OCI-LY7 (cell line): ENCODE data around the gene ATP2C2. TPM values are rescaled to one million over a fixed set of nuclear protein-coding genes. Genes with fewer than 3 reads are reported as not detected.

Experiments
- BruUV-seq: library from RNA; stranded (reverse); fragments of 400-500 nt; replicated peaks from 2 replicates; lab custom pipeline; 2021; lab: Mats Ljungman, UMichigan
- CTCF ChIA-PET: fragments of 300-600 bp; sonication (Branson Sonifier 250); formaldehyde crosslinking; loops from one replicate; lab custom pipeline; 2022; ENCODE audit warnings: antibody characterized with exemption; ENCODE audit not compliant: unreplicated experiment; lab: Charles Lee
- POLR2A ChIA-PET: fragments of 300-600 bp; sonication (Branson Sonifier 250); formaldehyde crosslinking; loops from one replicate; lab custom pipeline; 2022; ENCODE audit warnings: antibody characterized with exemption; lab: Charles Lee
- DNase-seq: peaks from one replicate; pipeline ENCODE4 v3.0.0-alpha.2; 2015; ENCODE audit warnings: low spot score
- H2AFZ ChIP-seq: fragments of 200-600 bp; sonication (generic), shearing (Covaris generic); 2 replicates; pipeline ENCODE4 v1.6.1; 2014; ENCODE audit warnings: mild to moderate bottlenecking, antibody characterized with exemption, low read length, moderate library complexity
- H3K27ac ChIP-seq: fragments of 200-600 bp; sonication (generic); 2 replicates; pipeline ENCODE4 v1.5.1; 2014; ENCODE audit warnings: mixed run types, low read depth, mild to moderate bottlenecking, moderate library complexity, low read length, inconsistent platforms; ENCODE audit not compliant: poor library complexity, severe bottlenecking
- H3K36me3 ChIP-seq: fragments of 200-600 bp; sonication (generic); 2 replicates; pipeline ENCODE4 v1.6.1; 2014; ENCODE audit warnings: mild to moderate bottlenecking, antibody characterized with exemption, low read length, moderate library complexity, mixed read lengths; ENCODE audit not compliant: insufficient read depth
- H3K4me1 ChIP-seq: fragments of 200-600 bp; sonication (generic); 2 replicates; pipeline ENCODE4 v1.5.1; 2014; ENCODE audit warnings: mild to moderate bottlenecking, low read length; ENCODE audit not compliant: insufficient read depth, poor library complexity, severe bottlenecking
- H3K4me2 ChIP-seq: fragments of 200-600 bp; sonication (generic); 2 replicates; pipeline ENCODE4 v1.6.1; 2014; ENCODE audit warnings: mild to moderate bottlenecking, low read length
- H3K4me3 ChIP-seq: fragments of 200-600 bp; sonication (generic); 2 replicates; pipeline ENCODE4 v1.5.1; 2014; ENCODE audit warnings: mild to moderate bottlenecking, low read depth, low read length; ENCODE audit not compliant: poor library complexity, severe bottlenecking
- H3K79me2 ChIP-seq: fragments of 200-600 bp; sonication (generic); 2 replicates; pipeline ENCODE4 v1.6.1; 2016; ENCODE audit warnings: low read depth, mild to moderate bottlenecking, low read length, moderate library complexity, mixed read lengths; ENCODE audit not compliant: insufficient read depth
- H3K9me2 ChIP-seq: fragments of 200-600 bp; sonication (generic); 2 replicates; pipeline ENCODE4 v1.6.1; 2016; ENCODE audit warnings: mild to moderate bottlenecking, low read length, mixed read lengths; ENCODE audit not compliant: insufficient read depth
- H3K9me3 ChIP-seq: fragments of 200-600 bp; sonication (generic); 2 replicates; pipeline ENCODE4 v1.6.1; 2014; ENCODE audit warnings: mild to moderate bottlenecking, mixed run types, low read length, mixed read lengths
- H4K20me1 ChIP-seq: fragments of 200-600 bp; sonication (generic); 2 replicates; pipeline ENCODE4 v1.6.1; 2014; ENCODE audit warnings: mild to moderate bottlenecking, antibody characterized with exemption, low read length, moderate library complexity, mixed read lengths; ENCODE audit not compliant: insufficient read depth
- CTCF ChIP-seq: fragments of 200-600 bp; sonication (generic); conservative IDR thresholded peaks from 2 replicates; pipeline ENCODE4 v1.5.1; 2014; ENCODE audit warnings: mild to moderate bottlenecking, antibody characterized with exemption, low read length, moderate library complexity, mixed read lengths
- EZH2phosphoT487 ChIP-seq: fragments of 200-600 bp; sonication (generic); IDR thresholded peaks from 2 replicates; pipeline ENCODE4 v1.6.1; 2018; ENCODE audit warnings: low read depth, borderline replicate concordance, mild to moderate bottlenecking, mixed run types, antibody characterized with exemption, low read length, moderate library complexity, mixed read lengths
- intact Hi-C: fragments of 100-400 bp; cut with micrococcal nuclease; formaldehyde crosslinking; loops from one replicate; pipeline ENCODE4 v1.10.0; 2022; ENCODE audit not compliant: unreplicated experiment
- total RNA-seq, 2 experiments: library from RNA; depleted of rRNA in 1 of 2; stranded (reverse); fragments of >200 nt in 1 of 2; shearing (Covaris generic) in 1 of 2; gene quantifications; 2 replicates each; pipeline ENCODE4 v1.2.3, GENCODE V29; 2014 to 2022

The ATP2C2 gene
- total RNA-seq, 2 experiments from 2014 or later: 0.66 TPM; not detected in 1

DNA sequence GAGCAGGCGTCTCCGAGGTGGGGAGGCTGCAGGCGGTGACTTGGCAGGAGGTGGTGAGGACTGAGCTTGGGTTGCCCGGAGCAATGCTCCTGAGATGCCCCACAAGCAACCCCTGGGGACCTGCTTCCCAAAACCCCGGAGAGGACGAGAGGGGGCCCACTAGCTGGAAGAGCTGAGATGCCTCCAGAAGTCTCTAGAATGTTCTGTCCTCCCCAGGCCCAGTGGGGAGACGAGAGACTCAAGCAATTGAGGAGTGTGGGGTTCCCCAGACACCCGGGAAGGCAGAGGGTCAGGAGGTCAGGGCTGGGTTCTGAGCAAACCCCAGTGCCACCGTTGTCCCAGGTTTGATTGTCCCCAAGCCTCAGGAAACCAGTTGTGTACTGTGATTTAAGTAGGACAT lies 21.2 kb upstream of the ATP2C2 start:
- no peak for TF ChIP-seq CTCF
- no peak for TF ChIP-seq EZH2phosphoT487
- H3K79me2 ChIP-seq: no peaks in the 10 kb centered on the region
- no peak overlapping the region for H3K4me3 ChIP-seq
- H2AFZ ChIP-seq: no peak overlapping the region
- ChIA-PET POLR2A (no interaction called here), CTCF (no interaction called here)
- H3K9me2 ChIP-seq: no peaks in the 10 kb centered on the region
- intact Hi-C loops: no loop called here
- BruUV-seq: no TSS peak
- no peak for DNase-seq
- no peaks in the 10 kb centered on the region for H3K4me1 ChIP-seq
- no peak overlapping the region for H3K27ac ChIP-seq
- no peak overlapping the region for H3K4me2 ChIP-seq
- H3K9me3 ChIP-seq: no peaks in the 10 kb centered on the region
- no peaks in the 10 kb centered on the region for H4K20me1 ChIP-seq
- no peaks in the 10 kb centered on the region for H3K36me3 ChIP-seq

DNA sequence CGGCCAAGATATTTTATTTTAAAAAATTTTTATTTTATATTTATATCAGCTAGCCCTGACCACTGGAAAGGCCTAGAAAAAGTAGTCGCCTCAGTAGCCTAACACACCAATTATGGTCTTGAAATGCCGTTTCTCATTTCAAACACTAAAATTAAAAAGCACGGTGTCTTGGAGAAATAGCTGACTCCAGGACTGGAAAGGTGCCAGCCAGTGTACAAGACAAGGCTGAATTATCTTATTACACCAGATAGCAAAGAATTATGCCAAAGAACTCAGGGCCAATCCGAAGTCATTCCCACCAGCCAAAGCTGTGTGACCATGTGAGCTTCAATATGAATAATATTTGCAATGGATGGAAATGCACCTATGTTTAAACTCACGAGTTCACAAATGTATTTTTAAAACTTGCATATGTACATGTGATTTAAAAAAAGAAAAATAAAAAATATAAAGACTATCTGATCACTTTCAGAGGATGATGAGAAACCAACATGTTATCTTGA lies 19.9 kb upstream of the ATP2C2 start:
- no peaks in the 10 kb centered on the region for H3K4me1 ChIP-seq
- H3K79me2 ChIP-seq: no peaks in the 10 kb centered on the region
- no peak overlapping the region for H3K4me3 ChIP-seq
- no peak overlapping the region for H3K4me2 ChIP-seq
- no peaks in the 10 kb centered on the region for H3K9me3 ChIP-seq
- CTCF ChIA-PET: no interaction called here
- no peak overlapping the region for H2AFZ ChIP-seq
- H3K9me2 ChIP-seq: no peaks in the 10 kb centered on the region
- no TSS peak for BruUV-seq
- no peaks in the 10 kb centered on the region for H3K36me3 ChIP-seq
- intact Hi-C loops: no loop called here
- DNase-seq: no peak
- no peak overlapping the region for H3K27ac ChIP-seq
- POLR2A ChIA-PET: no interaction called here
- TF ChIP-seq CTCF (no peak), EZH2phosphoT487 (no peak)
- no peaks in the 10 kb centered on the region for H4K20me1 ChIP-seq

GRCh38 chr16:84349862-84350684 lies 18.3 kb upstream of the ATP2C2 start:
- TF ChIP-seq CTCF: no peak
- TF ChIP-seq EZH2phosphoT487: no peak
- Histone ChIP-seq H3K36me3 (no peaks in the 10 kb centered on the region), H3K27ac (no peak overlapping the region), H3K4me2 (no peak overlapping the region), H2AFZ (no peak overlapping the region), H3K9me2 (no peaks in the 10 kb centered on the region), H4K20me1 (no peaks in the 10 kb centered on the region), H3K9me3 (no peaks in the 10 kb centered on the region), H3K4me1 (no peaks in the 10 kb centered on the region), H3K4me3 (no peak overlapping the region), H3K79me2 (no peaks in the 10 kb centered on the region)
- POLR2A ChIA-PET: no interaction called here
- no TSS peak for BruUV-seq
- intact Hi-C loops: no loop called here
- CTCF ChIA-PET: interaction anchor here (0.6 kb wide), 1 partner anchor 44 kb away, joined by 4 read pairs; no protein-coding TSS in a partner anchor
- no peak for DNase-seq
